Measurements from ENCODE around the gene SIK3.

Gene SIK3

GRCh38 chr11:116879800-116880625 lies 218.2 kb downstream of the SIK3 start:
- peak; percentile 85 for TF ChIP-seq CTCF (IDR thresholded peaks at IDR 0.05)
- no peak for TF ChIP-seq ZFX (IDR thresholded peaks at IDR 0.05; ENCODE audit: borderline replicate concordance)
- H3K27ac ChIP-seq = no peak overlapping the region

- TF ChIP-seq ZFX (IDR thresholded peaks at IDR 0.05; ENCODE audit: borderline replicate concordance) (no peak), CTCF (IDR thresholded peaks at IDR 0.05) (no peak)
- no peak overlapping the region for H3K27ac ChIP-seq
These were observed 221.6 kb downstream of the SIK3 start for GRCh38 chr11:116876656-116877055.

DNA sequence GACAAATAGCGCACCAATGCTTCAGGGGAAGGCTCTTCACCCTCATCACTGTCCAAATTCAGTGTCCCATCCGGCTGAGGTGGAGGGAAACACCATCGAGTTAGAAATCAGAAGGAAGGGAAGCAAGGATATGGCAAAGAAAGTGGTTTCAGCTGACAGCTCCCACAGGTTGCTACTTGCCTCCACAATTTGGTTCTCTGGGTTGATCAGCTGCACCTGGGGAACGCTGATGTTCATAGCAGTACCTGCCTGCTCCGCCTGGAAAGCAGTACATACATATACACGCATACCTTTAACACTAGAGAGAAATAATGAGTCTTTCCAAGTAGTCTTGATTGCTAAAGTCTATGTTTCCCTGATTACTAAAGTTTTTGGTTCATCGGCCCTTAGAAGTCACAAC lies 223.0 kb downstream of the SIK3 start:
- TF ChIP-seq CTCF (IDR thresholded peaks at IDR 0.05) = no peak
- TF ChIP-seq ZFX (IDR thresholded peaks at IDR 0.05; ENCODE audit: borderline replicate concordance) = no peak
- H3K27ac ChIP-seq = no peak overlapping the region

DNA sequence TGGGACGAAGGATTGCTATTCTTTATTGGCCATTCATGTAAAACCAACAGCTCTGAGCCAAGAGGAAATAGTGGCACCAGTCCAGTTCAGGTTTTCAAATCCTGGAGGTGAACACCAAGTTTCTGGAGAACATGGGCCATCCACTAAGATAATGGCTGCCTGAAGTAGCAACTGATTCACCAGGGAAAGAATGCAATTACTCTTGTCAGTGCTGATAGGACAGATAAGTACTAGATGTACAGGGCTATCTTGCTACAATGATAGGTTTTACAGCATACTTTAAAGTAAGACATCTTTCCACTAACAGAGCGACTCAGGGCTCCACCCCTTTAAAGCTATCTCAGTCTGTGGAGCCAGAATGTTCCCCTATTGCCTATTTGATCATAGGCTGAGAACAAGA lies 224.0 kb downstream of the SIK3 start:
- H3K27ac ChIP-seq = no peak overlapping the region
- TF ChIP-seq ZFX (IDR thresholded peaks at IDR 0.05; ENCODE audit: borderline replicate concordance) = no peak
- no peak for TF ChIP-seq CTCF (IDR thresholded peaks at IDR 0.05)

DNA sequence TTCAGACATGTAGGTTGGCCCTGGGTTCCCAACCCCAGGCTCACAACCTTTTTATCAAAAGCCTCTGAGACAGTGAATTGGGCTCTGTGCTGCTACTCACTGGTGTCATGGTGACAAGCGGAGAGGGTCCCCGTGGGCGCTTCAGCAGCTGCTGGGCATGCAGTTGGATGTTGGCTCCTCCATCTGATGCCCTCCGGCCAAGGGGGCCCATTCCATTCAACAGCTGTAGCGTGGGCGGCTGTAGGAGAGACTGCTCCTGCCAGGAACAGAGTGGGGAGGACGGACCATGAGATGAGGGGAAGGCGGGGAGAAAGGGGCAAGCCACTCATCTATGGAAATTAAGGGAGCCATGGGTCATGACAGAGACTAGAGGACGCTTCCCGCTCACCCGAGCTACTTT lies 224.8 kb downstream of the SIK3 start:
- TF ChIP-seq ZFX (IDR thresholded peaks at IDR 0.05; ENCODE audit: borderline replicate concordance) (no peak), CTCF (IDR thresholded peaks at IDR 0.05) (no peak)
- no peak overlapping the region for H3K27ac ChIP-seq

DNA sequence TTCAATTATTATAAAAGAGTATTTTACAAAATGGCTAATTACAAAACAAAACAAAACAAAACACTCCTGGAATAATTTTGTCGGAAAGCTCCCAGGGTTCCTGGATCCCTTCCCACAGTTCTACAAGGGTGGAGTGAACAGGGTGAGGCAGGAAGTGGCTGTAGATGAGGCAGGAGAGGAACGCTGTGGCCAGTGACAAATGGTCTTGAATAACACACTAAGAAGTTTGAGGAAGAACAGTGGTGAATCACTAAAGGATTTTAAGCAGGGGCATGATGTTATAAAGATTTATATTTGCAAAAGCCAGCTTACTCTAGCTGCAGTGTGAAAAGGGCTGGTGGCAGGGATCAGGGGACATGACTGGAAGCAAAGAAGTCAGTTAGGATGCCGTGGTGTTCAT lies 227.0 kb downstream of the SIK3 start:
- H3K27ac ChIP-seq = no peak overlapping the region
- TF ChIP-seq ZFX (IDR thresholded peaks at IDR 0.05; ENCODE audit: borderline replicate concordance) (no peak), CTCF (IDR thresholded peaks at IDR 0.05) (no peak)

DNA sequence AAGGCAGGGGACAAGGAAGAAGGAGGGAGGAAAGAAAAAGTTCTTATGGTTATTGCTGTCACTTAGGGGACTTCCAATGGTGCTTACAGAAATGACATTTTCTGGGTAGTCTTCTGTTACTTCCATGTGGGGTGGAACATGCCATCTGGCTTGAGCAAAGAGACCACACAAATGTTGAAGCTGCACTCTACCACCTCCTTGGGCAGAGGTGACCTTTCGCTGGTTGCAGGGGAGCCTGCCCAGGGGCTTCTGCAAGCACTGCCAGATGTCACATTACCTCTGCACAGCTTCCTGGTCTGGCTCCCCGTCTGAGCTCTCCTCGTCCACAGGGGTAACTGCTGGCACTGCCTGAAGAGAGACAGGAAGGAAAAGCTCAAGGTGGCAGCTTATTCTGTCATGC lies 228.2 kb downstream of the SIK3 start:
- H3K27ac ChIP-seq = peak overlapping the region; percentile 62
- TF ChIP-seq CTCF (IDR thresholded peaks at IDR 0.05) (no peak), ZFX (IDR thresholded peaks at IDR 0.05; ENCODE audit: borderline replicate concordance) (no peak)
